C1 segment of cervical spinal cord (tissue), 14 donors: Measurements from ENCODE around the gene MICU2.

ENCODE experiments used
- DNase-seq, 14 donors: peaks; one replicate each; lab custom pipeline; 2025; lab: John Stamatoyannopoulos, UW

Gene MICU2

GRCh38 chr13:21603531-21604448 is at the start of gene MICU2:
MICU2 (minus strand) TSS chr13:21604170; CDS start chr13:21604148, 22 bp downstream.
- DNase-seq: peak; percentile 48 to 93 (median 88)

- DNase-seq: no peak
Observed at GRCh38 chr13:21641629-21642028, 37.7 kb upstream of the MICU2 start.

- no peak for DNase-seq
Observed at GRCh38 chr13:21639561-21639960, 35.6 kb upstream of the MICU2 start.

GRCh38 chr13:21638319-21639282 is 34.6 kb upstream of the MICU2 start:
- DNase-seq: peak in 1 of 14 donors; percentile 2

GRCh38 chr13:21637296-21637695 is 33.3 kb upstream of the MICU2 start:
- DNase-seq: no peak

- no peak for DNase-seq
Observed at GRCh38 chr13:21636656-21637055, 32.7 kb upstream of the MICU2 start.

GRCh38 chr13:21632196-21632595 is 28.2 kb upstream of the MICU2 start:
- DNase-seq: no peak

GRCh38 chr13:21625366-21625765 is 21.4 kb upstream of the MICU2 start:
- DNase-seq: no peak

GRCh38 chr13:21620861-21621260 is 16.9 kb upstream of the MICU2 start:
- DNase-seq: no peak

- DNase-seq: no peak
Observed at GRCh38 chr13:21619633-21620220, 15.8 kb upstream of the MICU2 start.

- no peak for DNase-seq
Observed at GRCh38 chr13:21616880-21617279, 12.9 kb upstream of the MICU2 start.

- DNase-seq: no peak
Observed at GRCh38 chr13:21616205-21616866, 12.4 kb upstream of the MICU2 start.

- no peak for DNase-seq
Observed at GRCh38 chr13:21615427-21615826, 11.5 kb upstream of the MICU2 start.

GRCh38 chr13:21613791-21614190 is 9.8 kb upstream of the MICU2 start:
- no peak for DNase-seq

GRCh38 chr13:21611385-21611784 is 7.4 kb upstream of the MICU2 start:
- DNase-seq: no peak

GRCh38 chr13:21610687-21611086 is 6.7 kb upstream of the MICU2 start:
- DNase-seq: no peak

GRCh38 chr13:21608961-21609360 is 5.0 kb upstream of the MICU2 start:
- DNase-seq: no peak

GRCh38 chr13:21606796-21607195 is 2.8 kb upstream of the MICU2 start:
- no peak for DNase-seq

- no peak for DNase-seq
Observed at GRCh38 chr13:21606251-21606650, 2.3 kb upstream of the MICU2 start.

- DNase-seq: no peak
Observed at GRCh38 chr13:21596722-21597121, 7.2 kb downstream of the MICU2 start.

GRCh38 chr13:21595546-21595822 is 8.5 kb downstream of the MICU2 start:
- DNase-seq: no peak
